B cell (primary cell): ENCODE results near the gene RAP1A.

Source experiments
- CTCF ChIP-seq: fragments of 200-600 bp; IDR thresholded peaks from one replicate; pipeline ENCODE4 v1.8.0; 2022; ENCODE audit warnings: antibody characterized with exemption, mild to moderate bottlenecking
- EZH2 ChIP-seq: IDR thresholded peaks from 2 replicates; pipeline ENCODE4 v1.6.1; 2012; ENCODE audit warnings: borderline replicate concordance, low read depth, mild to moderate bottlenecking, moderate library complexity, low read length; ENCODE audit not compliant: insufficient read depth, poor library complexity, severe bottlenecking

GRCh38 chr1:111743679-111744101, 124.1 kb downstream of the RAP1A start:
- TF ChIP-seq CTCF (no peak), EZH2 (no peak)
